HTR-8/SVneo (cell line): ENCODE results near the gene UBXN2A.
A peak's percentile ranks its signal among the peaks of the same experiment; 100 is the strongest.

Source experiments
- DNase-seq: peaks from one replicate; pipeline ENCODE4 v3.0.0; 2011; ENCODE audit warnings: low spot score, mixed read lengths; ENCODE audit not compliant: insufficient read length
- FAIRE-seq: peaks from 2 replicates; lab custom pipeline; 2011; peaks lifted over from hg19 to GRCh38; lab: Jason Lieb, UNC

The UBXN2A gene, protein sequence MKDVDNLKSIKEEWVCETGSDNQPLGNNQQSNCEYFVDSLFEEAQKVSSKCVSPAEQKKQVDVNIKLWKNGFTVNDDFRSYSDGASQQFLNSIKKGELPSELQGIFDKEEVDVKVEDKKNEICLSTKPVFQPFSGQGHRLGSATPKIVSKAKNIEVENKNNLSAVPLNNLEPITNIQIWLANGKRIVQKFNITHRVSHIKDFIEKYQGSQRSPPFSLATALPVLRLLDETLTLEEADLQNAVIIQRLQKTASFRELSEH

DNA sequence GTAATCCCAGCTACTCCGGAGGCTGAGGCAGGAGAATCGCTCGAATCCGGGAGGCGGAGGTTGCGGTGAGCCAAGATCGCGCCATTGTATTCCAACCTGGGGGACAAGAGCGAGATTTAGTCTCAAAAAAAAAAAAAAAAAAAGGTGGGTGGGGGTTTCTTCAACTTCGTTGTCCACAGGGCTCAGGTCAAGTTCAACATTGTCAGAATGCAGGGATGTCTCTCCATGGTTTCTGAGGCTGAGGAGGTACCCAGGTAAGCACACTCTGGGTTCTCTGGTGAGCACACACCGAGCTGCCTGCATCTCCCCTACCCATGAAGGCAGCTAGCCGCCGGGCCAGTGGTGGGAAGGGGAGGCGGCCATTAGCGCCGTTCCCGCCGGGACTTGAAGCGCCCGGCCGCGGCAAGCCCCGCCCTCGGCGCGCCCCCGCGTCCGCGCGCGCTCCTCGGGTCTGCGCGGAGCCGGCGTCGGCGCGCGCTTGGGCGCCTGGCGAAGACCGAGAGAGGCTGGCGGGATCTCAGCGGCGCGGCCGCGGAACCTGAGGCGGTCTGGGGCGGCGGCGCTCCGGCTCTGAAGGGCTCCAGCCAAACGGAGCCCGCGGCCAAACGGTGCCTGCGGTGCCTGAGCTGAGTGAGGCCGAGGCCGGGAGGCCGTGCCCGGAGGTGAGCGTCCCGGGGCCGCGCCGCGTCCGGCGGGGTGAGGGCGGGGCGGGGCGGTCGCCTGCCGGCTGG is at the start of gene UBXN2A:
TSS of gene UBXN2A (plus strand) at position 477 of the 731 bp plus-strand sequence. CDS start 17,852 bp downstream, outside the sequence.
- peak; percentile 87 for DNase-seq
- FAIRE-seq, result peak; percentile 68

DNA sequence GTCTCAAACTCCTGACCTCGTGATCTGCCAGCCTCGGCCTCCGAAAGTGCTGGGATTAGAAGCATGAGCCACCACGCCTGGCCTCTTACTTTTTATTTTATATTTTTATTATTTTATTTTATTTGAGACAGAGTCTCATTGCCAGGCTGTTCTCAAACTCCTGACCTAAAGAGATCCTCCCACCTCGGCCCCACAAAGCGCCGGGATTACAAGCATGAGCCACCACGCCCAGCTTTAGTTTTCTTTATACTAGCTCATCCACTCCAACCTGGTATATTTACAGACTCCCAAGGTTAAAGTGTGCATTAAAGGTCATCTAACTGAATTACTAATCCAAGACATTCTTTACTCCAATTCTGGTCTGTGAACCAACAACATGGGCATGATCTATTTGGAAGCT is 40.1 kb upstream of the UBXN2A start:
- no peak for DNase-seq
- FAIRE-seq, result no peak

DNA sequence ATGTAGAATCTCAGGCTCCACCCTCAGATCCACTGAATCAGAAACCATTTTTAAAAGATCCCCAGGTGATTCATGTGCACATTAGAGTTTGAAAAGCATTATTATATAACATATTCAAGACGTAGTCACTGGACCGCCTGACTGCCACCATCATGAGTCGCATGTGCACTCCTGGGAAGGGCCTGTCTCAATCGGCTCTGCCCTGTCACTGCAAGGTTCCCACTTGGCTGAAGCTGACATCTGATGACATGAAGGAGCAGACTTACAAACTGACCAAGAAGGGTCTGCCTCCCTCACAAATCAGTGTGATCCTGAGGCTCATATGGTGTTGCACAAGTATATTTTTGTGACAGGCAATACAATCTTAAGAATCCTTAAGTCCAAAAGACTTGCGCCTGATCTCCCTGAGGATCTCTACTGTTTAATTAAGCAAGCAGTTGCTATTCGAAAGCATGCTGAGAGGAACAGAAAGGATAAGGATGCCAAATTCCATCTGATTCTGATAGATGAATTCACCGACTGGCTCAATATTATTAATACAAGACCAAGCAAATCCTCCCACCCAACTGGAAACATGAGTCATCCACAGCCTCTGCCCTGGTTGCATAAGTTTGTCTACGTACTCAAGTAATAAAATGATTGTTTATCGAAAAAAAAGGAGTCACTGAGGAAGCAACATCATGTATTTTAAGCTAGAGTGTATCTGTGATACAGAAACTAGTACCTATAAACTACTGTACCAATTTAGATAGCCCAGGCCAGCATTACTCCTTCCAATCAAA is 39.5 kb upstream of the UBXN2A start:
- peak; percentile 55 for DNase-seq

DNA sequence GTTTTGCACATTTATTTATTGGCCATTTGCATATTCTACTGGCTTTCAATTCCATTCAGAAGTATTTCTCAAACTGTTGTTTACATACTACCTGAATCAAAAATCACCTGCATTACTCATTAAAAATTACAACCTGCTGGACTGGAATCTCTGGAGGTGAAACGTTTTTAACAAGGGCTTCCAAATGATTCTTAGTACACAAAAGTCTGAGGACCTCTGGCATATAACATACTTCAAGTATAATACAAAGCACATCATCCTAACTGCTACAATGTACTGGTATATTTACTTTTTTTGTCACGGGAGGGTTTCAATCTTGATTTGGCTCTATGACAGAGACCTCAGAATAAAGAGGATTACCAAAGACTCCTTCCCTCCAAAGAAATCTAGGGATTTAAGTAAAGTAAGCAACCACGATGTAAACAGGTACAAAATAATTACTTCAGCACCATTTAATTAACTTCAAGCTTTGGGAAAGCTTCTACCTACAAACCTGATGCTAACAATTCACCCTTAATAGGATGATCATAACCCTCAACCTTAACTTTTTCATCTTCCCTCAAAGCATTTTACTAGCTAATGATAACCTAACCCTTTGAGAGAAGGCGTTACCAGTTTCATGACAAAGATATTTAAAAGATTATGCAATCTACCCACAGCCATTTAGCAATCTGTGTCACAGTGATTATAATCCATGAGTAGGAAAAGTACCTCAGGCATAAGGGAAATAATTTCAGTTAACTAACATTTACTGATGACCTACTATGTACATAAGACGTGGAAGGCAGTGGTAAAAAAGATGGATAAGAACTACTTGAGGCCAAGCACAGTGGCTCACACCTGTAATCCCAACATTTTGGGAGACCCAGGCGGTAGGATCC is 38.1 kb upstream of the UBXN2A start:
- no peak for FAIRE-seq
- DNase-seq, result no peak

More for the DNA sequence above, 39.5 kb upstream of the UBXN2A start:
- peak; percentile 74 for FAIRE-seq

DNA sequence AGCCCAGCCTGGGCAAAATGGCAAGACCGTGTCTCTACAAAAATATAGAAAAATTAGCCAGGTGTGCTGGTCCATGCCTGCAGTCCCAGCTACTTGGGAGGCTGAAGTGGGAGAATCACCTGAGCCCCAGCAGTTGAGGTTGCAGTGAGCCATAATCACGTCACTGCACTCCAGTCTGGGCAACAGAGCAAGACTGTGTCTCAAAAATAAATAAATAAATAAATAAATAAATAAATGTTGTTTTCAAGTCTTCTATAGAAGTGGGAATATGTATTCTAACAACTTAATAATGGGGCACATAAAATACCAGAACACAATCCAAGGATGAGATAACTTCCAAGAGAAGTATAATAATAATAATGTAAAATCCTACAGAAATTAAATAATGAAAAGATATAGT is 37.2 kb upstream of the UBXN2A start:
- DNase-seq, result no peak
- no peak for FAIRE-seq

DNA sequence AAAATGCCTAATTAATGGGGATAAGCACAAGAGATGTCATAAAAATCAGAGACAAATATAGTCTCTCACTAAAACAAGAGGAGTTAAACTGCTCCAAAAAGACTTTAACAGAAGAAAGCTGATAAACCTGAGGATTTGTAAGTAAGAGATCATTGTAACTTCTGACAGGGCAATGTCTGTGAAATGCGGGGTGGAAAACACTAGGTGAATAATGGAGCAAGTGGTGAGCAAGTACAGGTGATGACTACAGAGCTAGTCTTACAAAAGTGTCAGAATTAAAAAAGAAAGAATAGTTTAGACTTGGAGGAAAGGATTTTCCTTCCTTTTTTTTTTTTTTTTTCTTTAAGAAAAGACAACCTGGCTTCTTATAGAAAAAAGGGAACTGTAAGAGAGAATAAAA is 36.0 kb upstream of the UBXN2A start:
- DNase-seq (no peak), FAIRE-seq (no peak)

DNA sequence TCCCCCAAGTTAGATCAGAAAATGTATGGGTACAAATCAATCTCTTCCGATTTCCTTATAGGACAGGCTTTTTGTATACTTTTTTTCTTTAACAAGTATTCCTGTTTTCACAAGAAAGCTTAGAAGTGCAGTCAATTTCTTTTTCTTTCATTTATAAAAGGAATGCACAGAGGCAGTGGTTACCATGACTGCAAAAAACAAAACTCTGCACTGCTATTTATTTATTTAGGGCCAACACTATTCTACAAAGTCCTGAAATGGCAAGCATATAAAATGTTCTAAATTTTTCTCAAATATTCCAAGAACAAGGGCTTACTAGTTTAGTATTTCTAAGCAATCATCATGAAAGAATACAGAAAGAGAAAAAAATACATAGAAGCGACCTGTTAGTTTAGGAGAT is 35.6 kb upstream of the UBXN2A start:
- FAIRE-seq (no peak), DNase-seq (no peak)

DNA sequence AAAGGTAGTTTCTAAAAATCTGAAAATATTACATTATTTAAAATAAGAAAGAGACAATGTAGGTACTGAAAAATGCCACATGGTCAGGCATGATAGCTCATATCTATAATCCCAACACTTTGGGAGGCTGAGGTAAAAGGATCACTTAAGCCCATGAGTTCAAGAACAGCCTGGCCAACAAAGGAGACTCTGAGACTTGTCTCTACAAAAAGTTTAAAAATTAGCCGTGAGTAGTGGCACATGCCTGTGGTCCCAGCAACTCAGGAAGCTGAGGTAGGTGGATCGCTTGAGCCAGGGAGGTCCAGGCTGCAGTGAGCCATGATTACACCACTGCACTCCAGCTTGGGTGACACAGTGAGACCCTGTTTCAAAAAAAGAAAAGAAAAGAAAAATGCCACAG is 35.1 kb upstream of the UBXN2A start:
- FAIRE-seq (no peak), DNase-seq (no peak)

DNA sequence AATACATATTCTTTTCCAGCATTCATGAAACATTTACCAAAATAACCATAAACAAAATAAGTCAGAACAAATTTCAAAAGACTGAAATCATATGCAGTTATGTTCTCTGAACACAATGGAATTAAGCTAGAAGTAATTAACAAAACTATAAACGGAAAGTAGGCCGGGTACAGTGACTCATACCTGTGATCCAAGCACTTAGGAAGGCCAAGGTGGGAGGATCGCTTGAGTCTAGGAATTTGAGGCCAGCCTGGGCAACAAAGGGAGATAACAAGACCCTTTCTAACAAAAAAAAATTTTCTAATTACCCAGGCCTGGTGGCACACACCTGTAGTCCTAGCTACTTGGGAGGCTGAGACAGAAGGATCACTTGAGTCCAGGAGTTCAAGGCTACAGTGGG is 28.2 kb upstream of the UBXN2A start:
- DNase-seq (no peak), FAIRE-seq (no peak)

DNA sequence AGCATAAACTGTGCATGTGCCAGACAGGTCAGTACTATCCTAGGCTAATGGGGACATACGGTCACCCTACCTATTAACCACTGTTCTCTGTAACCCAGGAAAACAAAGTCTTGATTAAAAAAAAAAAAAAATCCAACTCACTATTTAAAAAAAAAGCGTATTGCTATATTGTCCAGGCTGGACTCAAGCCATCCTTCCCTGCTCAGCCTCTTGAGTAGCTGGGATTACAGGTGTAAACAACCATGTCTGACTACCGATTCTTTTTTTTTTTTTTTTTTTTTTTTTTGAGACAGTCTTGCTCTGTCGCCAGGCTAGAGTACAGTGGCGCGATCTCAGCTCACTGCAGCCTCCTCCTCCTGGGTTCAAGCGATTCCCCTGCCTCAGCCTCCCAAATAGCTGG is 24.9 kb upstream of the UBXN2A start:
- DNase-seq, result no peak
- no peak for FAIRE-seq

DNA sequence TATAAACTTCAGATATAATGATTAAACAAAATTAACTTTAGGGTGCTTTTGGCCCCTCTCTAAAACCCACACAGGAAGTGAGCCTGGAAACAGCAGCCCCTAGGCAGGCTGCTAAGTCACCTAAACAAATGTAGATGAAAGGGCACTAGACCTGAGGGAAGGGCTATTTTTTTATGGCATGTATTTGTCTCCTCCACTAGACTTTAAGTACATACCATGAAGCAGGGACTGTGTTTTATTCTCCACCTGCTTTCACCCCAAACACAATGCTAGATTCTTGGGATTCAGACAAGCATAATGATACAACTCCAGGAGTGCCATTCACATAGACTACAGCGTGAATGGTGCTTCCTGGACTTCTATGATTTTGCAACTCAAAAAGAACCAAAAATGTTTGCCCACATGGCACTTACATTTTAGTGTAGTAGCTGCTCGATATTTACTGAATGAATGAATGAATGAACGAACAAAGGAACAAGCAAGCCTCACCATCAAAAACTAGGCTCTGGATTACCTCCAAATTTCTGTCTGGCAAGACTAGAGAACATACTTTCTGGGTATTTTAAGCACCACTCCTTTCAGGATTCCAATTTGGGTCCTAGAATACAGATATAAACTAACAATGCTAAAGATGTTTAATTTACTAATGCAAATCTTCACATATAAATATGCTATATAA is 23.4 kb upstream of the UBXN2A start:
- no peak for DNase-seq
- no peak for FAIRE-seq

DNA sequence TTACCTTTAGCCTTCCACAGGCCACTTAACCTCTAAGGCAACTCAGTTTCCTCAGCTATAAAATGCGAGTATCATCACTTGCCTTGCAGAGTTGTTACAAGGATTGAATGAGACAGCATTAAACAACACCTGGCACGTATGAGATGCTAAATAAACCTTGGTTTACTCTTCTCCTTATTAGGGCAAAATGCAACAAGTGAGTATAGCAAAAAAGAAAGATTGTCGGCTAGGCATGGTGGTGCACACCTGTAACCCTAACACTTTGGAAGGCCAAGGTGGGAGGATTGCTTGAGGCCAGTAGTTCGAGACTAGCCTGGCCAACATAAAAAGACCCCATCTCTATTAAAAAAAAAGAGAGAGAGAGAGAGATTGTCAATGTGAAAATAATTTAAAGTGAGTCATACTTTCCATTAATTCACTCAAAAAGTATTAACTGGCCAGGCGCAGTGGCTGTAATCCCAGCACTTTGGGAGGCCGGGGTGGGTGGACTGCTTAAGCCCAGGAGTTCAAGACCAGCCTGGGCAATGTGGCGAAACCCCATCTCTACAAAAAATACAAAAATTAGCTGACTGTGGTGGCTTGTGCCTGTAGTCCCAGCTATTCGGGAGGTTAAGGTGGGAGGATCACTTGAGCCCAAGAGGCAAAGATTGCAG is 21.3 kb upstream of the UBXN2A start:
- DNase-seq, result no peak
- no peak for FAIRE-seq

DNA sequence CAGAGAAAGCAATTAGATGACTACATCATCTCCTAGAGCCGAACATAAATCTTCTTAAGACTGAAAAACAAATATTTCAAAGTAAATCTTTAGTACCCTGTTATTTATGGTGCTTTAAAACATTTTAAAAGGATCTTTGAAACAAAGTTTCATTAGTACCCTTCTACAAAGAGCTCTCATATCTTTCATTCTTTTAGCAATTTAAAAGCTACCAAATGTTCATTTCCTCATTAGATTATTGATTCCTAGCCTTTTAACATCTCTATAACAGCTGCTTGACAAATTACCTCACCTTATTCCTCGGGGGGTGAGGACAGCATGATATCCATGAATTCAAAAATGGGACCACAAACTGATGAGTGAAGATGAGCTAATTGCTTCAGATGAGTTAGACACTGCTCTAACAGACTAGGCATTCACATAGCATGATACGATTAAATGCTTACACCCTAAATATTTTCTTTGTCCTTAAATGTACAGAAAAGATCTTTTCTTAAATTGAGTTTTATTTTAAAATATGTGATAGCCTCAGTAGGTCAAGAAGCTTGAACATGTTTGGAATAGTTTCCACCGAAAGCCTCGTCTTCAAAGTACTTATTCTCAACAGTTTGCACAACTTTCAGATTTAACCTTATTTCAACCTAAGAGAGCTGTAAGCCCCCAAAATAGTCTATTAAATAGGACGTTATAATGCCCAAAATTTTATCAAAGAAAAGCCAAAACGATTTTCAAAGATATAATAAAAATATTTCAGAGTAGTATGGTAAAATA is 15.5 kb upstream of the UBXN2A start:
- no peak for DNase-seq
- no peak for FAIRE-seq

DNA sequence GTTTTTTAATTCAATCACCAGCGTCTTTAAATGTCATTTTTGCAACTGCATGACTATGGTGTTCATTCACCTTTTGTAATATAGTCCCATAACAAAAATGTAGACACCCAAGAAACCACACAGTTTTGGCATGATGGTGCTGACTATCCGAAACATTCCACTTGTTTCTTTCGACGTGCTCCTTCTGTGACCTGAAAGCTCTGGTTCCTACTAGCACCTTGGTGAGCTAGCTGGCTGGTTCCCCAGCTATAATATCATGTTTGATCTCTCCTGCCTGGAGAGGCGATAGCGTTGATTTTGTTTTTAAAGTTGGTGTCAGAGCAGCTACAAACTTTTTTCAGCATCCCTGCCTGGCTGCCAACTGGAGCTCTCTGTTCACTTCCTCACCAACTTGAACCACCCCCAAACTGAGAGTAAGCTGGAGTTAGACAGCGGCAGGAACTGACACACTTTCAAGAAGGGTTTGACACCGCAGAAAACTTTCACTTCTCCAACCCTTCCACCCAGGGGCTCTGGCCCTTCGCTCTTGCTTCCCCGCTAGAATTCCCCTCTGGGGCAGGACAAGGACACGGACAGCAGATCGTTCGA is 14.5 kb upstream of the UBXN2A start:
- DNase-seq, result peak; percentile 42
- no peak for FAIRE-seq

DNA sequence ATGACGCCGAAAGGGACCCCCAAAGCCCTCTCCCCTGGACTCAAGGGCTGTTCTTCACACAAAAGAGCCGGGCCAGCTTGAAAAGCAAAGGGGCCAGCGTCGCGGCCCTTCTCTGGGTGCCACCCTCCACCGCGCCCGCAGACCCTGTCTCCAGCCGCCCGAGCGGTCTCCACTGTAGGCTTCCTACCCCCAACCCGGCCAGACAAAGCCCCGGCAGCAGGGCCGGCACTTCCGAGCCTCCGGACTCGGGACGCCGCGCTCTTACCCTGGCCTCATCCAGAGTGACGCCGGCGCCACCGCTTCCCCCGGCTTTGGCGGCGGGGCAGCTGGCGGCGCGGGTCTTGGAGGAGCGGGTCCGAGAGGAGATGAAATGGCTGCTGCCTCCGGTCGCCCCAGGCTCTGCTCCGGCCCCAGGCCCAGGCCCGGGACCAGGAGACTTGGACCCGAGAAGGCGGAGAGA is 13.9 kb upstream of the UBXN2A start:
- FAIRE-seq, result no peak
- DNase-seq, result peak; percentile 32

DNA sequence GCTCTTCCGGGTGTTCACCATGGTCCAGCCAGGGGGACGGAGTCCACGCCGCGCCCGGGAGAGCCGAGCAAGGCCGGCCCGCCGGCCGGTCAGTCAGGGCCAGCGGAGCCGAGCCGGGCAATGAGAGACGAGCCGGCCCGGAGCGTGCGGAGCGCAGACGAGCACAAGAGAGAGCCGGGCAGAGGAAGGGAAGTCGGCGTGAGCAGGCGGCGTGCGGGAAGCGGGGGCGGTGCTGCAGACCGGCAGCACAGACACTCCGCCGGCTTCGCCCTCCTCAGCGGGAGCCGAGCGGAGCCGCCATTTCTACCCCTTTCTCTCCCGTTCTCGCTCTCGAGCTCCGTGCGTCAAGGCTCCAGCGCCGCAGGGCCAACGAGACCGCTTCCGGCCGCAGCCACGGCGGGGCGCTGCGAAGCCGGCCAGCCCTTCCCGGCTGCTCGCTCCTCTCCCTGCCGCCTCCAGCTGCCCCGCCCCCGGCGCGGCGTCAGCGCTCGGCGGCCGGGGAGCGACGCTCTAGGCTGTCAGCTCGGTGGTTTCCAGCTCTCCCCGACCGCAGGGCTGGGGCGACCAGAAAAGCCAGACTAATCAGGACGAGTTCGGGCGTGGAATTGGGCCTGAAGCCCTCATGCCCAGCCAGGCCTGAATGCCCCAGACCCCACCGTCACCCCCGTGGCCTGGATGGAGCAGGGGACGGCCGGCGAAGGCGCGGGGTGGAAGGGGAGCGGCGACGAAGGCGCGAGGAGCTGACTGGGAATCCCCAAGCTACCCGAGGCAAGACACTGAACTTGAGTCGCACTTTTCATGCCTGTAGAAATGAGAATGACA is 13.3 kb upstream of the UBXN2A start, which contains the start of gene ATAD2B:
TSS of gene ATAD2B (minus strand) at position 374 of the 822 bp plus-strand sequence. CDS start at position 21, 353 bp downstream.
- peak; percentile 95 for FAIRE-seq

DNA sequence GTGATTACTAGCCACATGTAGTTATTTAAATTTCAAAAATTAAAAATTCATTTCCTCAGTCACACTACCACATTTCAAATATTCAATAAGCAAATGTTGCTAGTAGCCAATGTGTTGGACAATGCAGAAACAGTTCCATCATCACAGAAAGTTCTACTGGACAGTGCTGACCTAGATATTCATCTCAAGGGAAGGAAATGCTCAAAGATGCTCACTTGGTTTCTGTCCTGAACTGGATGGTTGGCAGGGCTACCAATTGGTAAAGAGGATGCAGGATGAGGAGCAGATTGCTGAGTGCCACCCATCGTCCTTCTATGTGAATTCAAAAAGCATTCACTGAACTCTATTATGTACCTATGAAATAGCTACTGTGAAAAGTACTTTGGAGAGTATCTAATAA is 6.0 kb upstream of the UBXN2A start:
- FAIRE-seq, result no peak

More for the DNA sequence above, 13.3 kb upstream of the UBXN2A start, which contains the start of gene ATAD2B:
- peak; percentile 94 for DNase-seq

More for the DNA sequence above, 6.0 kb upstream of the UBXN2A start:
- no peak for DNase-seq
